HG03060 (cell line): ENCODE measurements around the gene NYAP2.

Experiments used
- ATAC-seq: cut with Tn5 transposase; IDR thresholded peaks from one replicate; pipeline ENCODE4 v1.9.1; 2021; ENCODE audit warnings: low read depth, moderate number of reproducible peaks; ENCODE audit not compliant: unreplicated experiment

NYAP2 gene

GRCh38 chr2:225534697-225535096 is 135.2 kb downstream of the NYAP2 start:
- ATAC-seq: no peak

GRCh38 chr2:225536036-225536435 is 136.5 kb downstream of the NYAP2 start:
- no peak for ATAC-seq

- no peak for ATAC-seq
Measured at GRCh38 chr2:225543626-225544025, 144.1 kb downstream of the NYAP2 start.

DNA sequence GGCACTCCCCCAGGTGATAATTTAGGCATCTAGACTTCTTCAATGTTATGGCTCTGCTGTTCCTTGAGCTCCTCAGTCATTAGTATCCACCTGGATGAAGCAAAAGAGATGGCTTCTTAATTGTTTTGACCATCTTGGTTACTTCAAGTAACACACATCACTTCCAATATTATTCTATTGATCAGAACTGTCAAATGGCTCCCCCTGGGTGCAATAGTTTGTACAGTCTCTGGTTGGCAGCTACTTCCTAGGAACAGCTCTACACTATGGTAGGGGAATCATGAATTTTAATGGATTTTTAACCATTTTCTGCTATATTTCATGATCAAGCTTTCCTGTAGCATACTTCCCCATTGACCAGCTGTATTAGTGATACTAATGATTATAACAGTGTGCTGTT is 157.0 kb downstream of the NYAP2 start:
- ATAC-seq: no peak

- ATAC-seq: no peak
Measured at GRCh38 chr2:225558399-225559071, 159.0 kb downstream of the NYAP2 start.

DNA sequence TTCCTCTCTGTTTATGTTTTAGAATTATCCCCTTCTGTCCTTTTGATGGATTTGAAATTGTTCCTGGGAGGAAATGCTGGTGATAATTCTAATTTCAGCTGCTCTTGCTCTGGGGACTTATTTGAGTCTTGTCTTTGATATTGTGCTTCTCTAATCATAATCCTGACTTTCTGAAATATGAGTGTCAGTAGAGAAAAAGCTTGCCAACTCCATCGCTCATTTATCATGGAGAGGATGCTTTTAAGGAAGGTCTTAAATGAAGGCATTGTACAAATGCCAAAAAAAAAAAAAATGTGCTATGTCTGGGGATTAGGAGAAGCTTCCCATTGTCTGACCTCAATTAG is 159.5 kb downstream of the NYAP2 start:
- ATAC-seq: no peak

DNA sequence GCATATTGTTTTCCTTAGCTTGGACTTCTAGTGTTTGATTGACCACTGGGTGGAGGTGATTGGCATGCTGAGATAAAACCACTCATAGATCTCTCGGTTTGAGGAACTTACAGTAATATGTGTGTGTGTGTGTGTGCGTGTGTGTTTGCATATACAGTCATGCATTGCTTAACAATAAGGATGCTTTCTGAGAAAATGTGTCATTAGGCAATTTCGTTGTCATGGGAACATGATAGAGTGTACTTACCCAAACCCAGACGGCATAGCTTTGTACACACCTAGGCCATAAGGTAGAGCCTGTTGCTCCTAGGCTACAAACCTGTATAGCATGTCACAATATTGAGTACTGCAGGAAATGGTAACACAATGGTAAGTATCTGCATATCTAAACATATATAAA is 167.3 kb downstream of the NYAP2 start:
- no peak for ATAC-seq

DNA sequence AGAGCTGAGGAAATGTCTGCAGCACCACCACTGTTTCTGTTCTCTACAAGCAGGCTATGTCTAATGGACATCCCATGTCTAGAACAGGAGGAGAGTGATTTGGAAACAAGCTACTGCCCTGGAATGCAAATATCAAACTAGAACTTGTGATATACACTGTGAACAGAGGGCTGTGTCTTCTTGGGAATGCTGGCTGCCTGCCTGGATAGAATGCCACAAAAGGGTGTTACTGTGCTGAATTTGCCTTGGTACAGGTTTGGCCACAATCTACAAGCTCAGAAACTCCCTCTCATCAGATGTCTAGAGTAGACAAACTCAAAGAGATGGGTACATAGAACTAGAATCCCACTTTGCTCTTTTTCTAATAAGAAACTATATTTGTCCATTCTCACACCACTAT is 170.5 kb downstream of the NYAP2 start:
- no peak for ATAC-seq

DNA sequence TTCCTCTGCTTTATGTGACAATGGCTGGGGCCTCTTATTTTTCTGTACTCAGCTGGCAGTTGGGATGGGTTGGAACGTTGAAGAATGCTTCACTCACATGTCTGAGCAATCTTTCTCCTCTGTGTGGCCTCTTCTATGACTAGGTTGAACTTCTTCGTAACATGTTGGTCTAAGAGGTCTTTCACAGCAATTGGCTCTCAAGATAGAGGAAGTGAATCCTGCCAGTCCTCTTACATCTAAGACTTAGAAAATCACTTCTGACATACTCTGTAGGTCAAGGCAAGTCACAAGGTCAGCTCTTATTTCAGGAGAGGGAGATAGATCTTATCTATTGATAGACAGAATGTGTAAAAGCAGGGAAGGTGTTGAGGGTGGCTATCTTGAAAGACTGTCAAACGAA is 174.1 kb downstream of the NYAP2 start:
- ATAC-seq: no peak

DNA sequence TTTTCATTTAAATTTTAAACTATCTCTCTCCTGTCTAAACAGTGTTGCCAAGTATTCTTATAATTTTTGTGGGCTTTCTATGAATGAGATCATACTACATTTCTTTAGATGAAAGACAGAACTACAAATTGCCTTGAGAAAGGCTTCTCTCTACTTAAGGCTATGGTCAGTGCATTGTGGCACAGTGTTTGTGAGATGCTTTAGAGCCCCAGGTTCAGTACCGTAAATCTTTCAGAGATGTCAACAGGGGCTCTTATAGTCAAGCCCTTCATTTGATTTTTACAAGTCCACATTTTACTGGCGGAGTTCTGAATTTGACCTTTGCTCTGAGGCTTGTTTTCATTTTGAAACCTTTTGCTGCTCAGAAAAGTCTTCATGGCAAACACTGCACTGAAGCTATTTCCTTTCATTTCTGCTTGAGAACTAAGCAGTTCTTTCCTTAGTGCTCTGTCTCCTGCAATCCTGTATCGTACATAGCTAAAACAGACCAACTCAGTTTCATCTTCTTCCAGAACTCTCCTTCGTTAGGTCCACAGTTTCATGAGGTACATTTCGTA is 175.2 kb downstream of the NYAP2 start:
- ATAC-seq: no peak

DNA sequence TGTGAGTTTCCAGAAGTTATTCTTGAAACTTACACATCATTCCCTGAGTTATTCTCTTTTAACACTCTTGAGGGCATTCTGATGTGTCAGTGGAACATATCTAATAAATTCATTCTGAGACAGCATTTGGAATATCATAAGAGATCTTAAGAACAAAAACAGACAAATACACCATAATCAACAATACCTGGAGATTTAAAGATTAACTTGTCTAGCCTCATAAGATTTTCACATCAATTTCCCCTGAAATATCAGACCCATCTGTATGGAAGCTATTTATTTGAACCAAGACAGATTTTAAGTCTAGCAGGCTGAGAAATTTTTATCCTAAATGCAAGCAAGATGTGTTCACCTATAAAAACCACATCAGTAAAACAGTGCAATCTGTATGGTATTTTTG is 181.6 kb downstream of the NYAP2 start:
- ATAC-seq: no peak

- no peak for ATAC-seq
Measured at GRCh38 chr2:225581906-225582305, 182.4 kb downstream of the NYAP2 start.

DNA sequence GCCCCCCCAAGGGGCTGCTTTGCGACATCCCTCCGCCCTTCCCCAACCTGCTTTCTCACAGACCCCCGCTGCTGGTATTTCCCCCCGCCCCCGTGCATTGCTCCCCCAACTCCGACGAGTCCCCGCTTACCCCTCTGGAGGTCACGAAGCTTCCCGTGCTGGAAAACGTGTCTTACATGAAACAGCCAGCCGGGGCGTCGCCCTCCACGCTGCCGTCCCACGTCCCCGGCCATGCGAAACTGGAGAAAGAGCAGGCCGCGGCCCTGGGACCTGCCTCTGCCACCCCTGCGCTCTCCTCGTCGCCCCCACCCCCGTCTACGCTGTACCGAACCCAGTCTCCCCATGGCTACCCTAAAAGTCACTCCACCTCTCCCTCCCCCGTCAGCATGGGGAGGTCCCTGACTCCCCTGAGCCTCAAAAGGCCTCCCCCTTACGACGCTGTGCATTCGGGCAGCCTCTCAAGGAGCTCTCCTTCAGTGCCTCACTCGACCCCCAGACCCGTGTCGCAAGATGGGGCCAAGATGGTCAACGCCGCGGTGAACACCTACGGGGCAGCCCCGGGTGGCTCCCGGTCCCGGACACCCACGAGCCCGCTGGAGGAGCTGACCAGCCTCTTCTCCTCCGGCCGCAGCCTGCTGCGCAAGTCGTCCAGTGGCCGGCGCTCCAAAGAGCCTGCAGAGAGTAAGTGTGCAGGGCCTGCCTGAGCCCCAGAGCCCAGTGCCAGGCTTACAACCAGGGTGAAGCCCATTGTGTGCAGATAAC is 183.0 kb downstream of the NYAP2 start:
- no peak for ATAC-seq

DNA sequence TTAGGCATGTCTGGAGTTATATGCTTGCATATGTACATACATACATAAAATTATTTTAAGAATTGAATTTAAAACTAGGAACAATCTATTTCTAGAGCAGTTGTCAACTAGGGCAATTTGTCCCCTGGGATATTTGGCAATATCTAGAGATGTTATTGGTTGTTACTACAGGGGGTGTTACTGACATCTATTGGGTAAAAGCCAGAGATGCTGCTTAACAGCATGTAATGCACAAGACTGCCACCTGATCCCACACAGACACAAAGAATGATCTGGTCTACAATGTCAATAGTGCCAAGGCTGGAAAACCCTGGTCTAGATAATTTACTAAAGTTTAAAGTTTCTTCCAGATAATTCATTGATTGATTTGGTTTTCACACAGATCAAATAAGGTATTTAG is 185.3 kb downstream of the NYAP2 start:
- no peak for ATAC-seq

DNA sequence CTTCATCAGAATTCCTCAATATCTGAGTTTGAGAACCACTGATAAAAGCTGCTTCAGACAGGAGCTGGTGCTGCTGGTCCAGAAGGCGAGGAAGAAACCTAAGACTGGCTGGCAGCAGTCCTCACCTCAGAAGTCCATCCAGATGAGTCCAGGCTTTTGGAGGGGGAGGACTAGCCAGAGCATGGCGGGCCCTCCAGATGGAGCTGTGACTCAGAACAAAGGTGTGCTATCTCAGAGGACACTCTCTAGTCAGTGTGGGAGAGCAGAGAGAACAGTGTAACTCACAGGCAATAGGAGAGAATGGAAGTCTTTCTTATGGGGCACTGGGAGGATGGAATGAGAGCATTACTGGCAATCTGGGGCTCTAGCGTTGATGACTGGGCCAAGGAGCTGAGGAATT is 191.4 kb downstream of the NYAP2 start:
- ATAC-seq: no peak

DNA sequence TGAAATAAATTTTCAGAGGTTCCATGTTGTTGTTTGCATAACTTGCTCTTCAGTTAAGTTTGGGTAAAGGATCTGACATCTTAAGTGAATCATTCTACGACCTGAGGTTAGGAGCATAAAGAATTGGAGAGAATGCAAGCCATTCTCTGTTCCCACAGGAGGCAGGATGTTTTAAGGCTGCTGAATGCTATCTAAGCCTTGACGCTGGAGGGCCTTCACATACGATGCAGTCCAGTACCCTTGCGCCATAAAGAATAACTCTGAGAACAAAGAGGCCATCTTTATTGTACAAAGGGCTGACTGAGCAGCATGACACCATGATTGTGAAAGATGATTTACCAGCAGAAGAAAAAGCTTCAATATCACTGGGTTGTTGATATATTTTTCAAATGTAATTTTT is 198.4 kb downstream of the NYAP2 start:
- no peak for ATAC-seq

DNA sequence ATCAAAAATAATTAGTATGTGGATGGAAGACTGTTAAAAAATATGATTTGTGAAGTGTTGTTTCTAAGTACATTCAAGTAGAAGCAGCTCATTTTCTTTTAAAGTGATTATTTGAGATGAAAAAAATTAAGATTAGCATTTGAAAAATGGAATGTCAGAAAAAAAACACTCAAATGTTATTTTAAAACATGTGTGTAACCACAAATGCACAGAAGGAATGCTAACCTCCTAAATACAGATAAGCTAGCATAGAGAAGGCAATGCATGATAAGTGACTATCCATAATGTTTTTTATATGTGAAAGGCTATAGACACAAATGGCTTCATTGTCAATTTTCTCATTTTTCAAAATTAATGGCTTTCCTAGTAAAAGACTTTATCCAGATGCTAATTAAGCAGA is 198.9 kb downstream of the NYAP2 start:
- no peak for ATAC-seq

DNA sequence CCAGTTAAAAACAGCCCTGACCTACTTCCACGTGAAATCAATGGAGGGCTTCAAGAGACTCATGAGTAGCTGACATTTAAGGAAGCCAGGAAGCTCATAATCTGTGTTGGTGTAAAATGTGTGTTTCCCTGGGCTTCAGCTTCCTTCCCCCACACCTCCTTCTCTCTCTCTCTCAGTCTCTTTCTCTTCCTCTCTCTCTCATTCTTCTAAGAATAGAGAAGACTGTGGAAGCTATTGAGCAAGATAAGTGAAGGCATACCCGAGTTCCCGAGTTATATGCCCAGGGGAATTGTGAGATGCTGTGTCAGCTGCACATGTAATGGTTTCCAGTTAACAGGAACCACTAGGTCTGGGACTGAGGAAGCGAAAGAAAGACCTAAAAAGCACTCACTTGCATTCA is 199.4 kb downstream of the NYAP2 start:
- ATAC-seq: no peak

DNA sequence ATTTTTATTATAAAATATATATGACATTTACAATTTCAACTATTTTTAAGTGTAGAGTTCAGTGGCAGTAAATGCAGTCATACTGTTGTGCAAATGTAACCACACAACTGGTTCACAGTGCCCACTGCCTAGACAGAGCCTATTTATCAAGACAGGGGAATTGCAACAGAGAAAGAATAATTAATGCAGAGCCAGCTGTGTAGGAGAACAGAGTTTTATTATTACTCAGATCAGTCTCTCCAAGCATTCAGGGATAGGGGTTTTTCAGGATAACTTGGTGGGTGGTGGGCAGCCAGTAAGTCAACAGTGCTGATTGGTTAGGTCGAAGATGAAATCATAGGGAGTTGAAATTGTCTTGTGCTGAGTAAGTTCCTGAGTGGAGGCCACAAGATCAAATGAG is 200.3 kb downstream of the NYAP2 start:
- ATAC-seq: no peak

- ATAC-seq: no peak
Measured at GRCh38 chr2:225600444-225600843, 200.9 kb downstream of the NYAP2 start.

DNA sequence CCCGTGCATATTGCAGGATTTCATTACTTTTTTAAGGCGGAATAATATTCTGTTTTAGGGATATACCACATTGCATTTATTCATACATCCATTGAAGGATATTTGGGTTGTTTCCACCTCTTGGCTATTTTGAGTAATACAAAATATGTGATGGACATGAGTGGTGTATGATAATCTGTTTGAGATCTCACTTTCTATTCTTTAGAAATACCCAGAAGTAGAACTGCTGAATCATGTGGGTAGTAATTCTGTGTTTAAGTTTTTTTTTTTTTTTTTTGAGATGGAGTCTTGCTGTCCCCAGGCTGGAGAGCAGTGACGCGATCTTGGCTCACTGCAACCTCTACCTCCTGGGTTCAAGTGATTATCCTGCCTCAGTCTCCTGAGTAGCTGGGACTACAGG is 201.4 kb downstream of the NYAP2 start:
- no peak for ATAC-seq

DNA sequence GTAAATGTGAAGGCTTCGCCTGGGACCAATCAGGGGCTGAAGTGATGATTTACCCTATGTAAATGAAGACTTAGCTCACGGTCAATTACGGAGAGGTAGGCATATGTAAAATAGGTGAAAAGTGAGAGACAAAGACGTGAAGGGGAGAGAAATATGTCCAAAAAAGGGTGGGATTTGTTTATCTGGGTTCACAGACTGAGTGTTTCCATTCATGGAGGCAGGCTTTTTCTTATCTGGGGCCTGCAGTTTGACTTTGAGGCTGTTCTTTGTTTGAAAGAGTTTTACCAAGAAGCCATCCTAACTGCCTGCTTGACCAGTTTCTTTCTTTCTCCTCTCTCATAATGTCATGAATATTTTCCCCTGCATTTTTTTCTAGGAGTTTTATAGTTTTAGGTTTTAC is 202.7 kb downstream of the NYAP2 start:
- ATAC-seq: no peak
